HG03045 (cell line): ENCODE results near the gene PRKAG2.
"Not testable (repeated sequence)": the region's sequence is repeated elsewhere in the genome, so short reads cannot be mapped to it uniquely, and the experiment has no call there.

ENCODE experiments used
- ATAC-seq: cut with Tn5 transposase; IDR thresholded peaks from one replicate; pipeline ENCODE4 v1.9.1; 2021; ENCODE audit warnings: mild to moderate bottlenecking, moderate library complexity; ENCODE audit not compliant: unreplicated experiment

The PRKAG2 gene

DNA sequence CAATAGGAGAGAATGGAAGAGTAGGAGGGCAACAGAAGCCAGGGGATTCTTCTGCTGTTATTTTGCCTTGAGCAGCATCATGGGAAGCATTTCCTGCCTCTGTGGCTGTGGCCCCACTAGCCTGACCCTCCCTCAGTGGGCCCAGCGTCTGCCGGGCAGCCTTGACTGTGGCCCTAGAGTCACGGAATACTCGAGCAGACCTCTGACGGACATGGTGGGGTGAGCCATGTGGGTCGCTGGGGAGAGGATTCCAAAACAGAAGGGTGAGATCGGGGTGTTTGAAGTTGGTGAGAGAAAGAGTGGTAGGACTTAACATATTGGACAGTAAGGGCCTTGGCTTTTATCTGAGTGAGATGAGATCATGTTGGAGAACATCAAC, 8.3 kb upstream of the PRKAG2 start:
- ATAC-seq: no peak

DNA sequence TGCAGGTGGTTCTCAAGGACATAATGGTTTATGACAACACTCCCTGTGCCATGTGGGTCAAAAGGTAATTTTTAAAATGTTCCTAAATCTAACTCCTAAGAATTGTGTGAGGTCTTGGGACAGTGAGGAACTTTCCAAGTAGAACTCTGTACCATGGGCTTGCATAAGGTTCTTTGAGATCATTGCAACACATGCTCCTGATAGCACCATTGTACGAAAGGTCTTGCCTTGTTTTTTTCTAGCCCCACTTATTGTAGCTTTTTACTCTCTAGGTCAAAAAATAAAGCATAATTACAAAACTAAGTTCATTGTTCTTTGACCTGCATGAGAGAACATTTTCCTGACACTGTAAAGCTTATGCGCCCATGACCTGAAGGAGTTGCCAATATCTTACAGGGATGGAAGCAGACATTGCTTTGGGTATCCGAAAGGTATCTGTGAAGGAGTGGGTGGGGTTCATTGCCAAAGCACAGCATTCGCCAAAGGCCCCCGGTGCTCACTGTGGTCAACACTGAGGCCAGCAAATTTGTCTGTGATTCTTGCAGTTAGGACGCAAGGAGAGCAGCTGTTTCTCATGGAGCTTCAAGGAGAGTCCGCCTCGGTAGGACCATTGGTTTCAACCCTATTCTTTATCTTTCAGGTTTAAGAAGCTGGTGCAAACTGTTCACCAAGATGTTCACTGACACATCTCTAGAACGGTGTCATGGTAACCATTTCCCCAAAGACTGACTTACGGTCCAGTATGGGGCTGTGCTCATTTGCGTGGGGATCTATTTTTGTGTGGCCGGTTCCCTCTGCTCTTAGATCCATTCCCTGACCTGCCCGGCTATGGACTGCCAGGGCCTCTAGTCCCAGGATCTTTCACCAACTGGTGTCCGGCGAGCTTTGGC, 7.6 kb upstream of the PRKAG2 start:
- ATAC-seq: no peak

DNA sequence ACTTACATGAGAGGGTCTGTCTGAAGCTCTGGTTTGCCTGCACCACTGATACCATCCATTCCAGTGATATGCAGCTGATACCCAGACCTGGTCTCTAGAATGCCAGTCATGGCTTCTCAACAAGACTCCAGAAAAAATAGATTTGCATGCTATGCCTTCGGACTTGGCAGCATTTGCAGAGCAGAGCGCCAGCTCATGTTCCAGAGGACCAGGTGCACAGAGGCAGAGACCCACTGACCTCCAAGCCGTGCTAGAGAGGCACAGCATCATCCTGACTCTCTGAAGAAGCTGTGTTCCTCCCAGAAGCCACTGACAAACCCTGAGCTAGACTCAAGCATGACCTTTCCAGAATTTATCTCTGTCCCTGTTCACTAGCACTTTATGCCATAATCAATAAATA, 6.9 kb upstream of the PRKAG2 start:
- no peak for ATAC-seq

DNA sequence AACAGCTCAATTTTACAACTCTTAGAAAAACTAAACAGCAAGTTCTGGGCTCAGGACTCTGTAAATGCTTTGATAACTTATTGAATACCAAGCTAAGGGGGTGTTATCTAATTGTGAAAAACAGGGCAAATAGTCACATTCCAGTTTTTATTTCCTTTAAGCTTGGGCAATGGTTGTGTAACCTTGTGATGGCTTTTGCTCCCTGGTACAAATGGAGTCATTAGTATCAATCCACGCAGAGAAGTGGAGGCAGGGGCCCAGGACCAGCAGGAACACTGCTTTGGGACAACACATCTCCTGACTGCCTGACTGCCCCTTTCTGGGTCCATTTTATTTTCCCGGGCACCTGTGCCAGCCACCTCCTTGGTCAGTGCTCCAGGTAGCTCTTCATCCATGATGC, 5.8 kb upstream of the PRKAG2 start:
- no peak for ATAC-seq

DNA sequence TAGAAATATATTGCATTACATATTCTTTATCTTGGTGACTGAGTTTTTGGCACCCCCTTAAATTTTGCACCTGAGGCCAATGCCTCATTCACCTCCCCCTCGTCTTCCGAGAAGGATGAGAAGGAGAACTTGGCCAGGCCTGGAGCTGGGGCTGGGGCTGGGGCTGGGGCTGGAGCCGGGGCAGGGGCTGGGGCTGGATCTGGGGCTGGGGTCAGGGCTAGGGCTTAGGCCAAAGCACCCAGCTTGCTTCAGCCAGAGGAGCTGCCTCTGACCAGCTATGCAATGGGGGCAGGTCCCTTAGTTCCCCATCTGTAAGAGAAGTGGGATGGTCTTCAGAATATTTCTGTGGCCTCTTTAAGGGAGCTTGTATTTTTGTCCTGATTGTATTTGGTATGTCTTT, 3.8 kb upstream of the PRKAG2 start:
- ATAC-seq: no peak

DNA sequence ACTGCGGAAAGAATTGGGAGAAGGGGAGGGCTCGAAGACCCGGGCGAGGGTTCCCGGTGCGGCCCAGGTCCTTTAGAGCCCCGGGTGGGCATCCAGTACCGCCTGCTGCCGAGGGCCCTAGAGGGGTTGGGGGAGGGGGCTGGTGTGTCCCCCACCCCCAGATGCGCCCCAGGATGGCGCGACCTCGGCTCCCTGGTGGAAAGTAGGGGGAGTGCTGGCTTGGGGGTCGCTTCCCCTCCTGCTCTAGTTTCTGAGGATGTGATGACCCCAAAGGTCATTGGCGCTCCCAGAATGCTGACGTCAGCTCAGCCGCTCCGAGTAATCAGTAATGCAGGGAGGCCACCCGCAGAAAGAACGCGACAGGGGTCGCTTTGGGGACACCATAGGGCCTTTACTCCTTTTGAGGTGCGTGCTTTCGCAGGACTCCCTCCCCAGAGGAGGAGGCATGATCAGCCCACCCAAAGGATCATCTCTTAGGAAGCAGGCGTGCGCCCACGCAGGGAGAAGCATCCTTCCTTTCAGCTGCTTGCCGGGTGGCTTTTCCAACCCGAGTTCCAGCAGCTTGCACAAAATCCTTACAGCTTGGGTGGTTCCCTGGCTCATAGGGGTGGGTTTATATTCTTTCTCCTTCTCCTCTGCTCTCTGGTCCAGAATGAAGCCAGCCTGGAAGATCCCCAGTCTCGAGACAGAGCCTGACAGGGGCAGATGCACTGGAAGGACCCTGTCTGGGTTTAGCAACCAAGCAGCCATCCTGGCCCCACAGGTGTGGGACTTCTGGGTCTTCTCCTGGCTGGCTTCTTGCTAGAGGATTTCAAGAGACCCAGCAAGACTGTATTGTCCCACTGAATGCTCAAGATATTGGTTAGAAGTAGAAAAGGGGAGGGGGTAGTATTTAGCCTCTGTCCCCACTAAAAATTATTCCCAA, 1.3 kb upstream of the PRKAG2 start:
- no peak for ATAC-seq

DNA sequence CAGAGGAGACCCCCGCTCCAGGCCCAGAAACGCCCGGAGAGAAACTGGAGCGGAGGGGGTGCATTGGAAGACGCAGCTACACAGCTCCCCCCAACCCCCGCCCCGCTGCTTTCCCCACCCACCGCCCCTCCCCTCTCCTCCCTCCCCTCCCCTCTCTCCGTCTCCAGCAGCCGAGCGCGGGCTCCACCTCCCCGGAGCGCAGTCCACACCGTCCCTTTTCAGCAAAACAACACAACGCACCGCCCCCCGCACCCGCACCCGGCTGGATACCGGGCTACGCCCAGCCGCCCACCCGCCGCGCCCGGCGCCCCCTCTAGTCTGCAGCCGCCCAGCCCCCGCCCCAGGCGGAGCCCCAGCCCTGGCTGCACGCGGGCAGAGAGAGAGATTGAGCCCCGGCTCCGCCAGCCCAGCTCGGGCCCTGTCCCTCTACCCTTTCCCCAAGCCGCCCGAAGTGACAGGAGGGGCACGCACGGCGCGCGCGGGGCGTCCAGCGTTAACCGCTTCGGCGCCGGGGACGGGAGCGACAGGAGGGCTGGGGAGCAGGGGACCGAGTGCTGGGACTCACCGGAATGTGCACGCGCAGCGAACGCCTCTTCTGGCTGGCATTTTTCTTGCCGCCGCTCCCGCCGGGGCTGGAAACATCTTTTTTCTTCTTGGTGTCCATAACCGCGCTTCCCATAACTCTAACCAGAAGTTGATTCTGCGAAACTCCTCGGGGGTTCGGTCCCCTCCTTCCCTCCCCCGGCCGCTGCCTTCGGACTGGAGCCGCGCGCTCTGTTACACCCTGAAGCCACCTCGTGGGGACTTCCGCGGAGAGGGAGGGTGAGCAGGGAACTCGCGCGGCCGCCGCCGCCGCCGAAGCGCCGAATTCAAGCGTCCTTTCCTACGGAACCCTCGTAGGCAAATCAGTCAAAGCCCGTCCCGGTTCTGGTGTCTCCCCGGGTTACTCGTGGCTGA, 695 bp downstream of the PRKAG2 start:
- peak; percentile 46 for ATAC-seq

DNA sequence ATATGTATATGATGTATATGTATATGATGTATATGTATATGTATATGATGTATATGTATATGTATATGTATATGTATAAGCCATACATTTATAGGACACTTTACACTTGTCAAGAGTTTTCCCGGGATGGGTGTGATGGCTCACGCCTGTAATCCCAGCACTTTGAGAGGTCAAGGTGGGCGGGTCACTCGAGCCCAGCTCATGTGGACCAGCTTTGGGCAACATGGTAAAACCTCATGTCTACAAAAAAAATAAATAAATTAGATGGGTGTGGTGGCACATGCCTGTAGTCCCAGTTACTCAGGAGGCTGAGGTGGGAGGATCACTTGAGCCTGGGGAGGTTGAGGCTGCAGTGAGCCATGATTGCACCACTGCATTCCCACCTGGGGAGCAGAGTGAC, 2.4 kb downstream of the PRKAG2 start:
- ATAC-seq: not testable (repeated sequence)

DNA sequence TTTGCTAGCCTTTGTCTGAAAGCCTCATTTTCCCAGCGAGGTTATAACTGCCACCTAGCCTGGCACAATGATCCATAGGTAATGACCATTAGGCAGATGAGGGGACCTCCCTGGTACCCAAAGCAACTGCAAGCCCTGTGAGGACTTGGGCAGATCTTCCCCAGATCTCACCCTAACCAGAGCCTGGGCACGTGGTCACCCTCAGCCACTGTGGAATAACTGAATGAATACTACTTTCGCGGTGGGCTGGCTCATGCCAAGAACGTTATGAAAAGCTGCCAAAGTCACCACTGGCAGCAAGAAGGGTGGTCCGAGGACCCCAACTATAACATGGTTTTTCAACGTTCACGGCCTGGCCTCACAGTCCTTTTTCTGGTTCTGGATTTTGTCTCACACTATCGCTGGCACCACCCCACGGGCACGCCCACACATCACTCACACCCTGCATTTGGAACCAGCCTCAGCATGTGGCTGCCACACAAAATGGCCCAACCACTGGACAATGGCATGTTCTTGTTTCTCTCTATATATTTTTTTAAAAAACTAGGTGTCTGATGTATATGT, 3.4 kb downstream of the PRKAG2 start:
- no peak for ATAC-seq

DNA sequence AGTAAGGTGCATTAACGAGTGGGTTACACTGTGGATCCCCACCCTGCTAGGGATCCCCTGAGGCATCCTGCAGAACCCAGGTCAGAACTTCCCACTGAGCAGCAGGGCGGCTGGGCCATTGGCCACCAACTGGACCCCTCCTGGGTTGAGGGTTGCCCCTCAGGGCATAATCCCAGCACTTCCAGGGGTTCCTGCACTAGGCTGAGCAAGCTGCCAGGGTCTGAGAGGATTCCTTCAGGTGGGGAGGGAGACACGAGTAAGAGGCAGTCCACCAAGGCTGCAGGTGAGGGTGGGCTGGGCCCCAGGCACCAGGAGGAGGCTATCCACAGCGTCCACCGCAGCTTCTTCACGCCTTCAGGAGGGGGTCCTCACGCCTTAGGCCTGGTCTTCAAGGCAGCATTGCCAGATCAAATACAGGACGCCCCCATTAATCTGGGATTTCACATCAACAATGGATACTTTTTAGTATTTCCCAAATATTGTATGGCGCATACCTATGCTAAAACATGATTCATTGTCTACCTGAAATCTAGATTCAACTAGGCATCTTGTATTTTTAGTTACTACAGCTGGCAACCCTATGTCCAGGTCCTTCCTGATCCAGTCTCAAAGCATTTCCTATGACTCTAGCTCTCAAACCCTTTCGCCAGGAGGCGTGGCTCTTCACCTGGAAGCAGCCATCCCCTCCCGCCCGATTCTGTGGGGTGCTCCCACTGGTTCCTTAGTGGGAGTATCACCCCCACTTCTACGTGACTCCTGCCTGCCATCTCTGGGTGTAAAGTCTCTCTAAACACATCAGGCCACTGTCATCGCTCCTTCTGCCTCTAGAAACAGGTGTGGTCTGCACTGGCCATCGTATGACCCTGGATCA, 4.1 kb downstream of the PRKAG2 start:
- no peak for ATAC-seq

DNA sequence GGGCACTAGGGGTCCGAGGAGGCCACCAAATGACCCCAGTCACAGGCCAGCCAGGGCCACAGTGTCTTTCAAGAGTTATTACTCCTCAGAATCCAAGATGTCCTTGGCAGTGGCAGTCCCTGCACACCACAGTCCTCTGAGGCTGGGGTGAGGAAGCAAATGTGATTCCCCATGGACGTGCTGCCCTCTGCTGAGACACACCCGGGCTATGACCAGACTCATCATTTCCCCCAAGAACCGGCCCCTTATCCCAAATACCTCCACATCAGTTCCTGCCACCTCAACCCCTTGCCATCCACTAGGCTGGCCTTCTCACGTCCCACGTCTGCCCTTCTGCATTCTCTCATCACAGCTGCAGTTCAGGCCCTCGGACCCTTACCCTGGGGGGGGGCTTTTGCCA, 5.0 kb downstream of the PRKAG2 start:
- ATAC-seq: no peak

DNA sequence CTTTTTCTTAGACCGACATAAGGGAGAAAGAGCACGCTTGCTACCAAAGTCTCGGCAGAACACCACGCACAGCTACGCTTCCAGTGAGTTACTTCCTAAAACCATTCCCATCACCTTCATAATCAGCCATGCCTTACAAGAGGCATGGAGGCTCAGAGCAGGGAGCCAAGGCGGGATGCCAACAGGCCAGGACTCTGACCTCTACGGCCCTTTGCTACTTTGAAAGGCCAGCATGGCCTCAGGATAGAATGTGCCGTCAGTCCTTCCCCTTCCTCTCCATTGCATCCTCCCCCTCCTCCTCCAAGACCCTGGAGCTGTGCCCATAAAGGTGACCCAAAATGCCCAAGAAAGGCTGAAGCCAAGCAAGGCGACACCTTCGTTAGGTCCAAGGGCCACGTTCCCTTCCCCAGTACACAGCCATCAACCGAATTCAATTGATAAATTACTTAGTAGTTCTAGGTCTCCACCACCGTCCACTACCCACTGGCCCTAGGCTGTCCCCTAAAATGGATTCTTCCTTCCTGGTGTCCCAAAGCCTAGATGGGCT, 5.7 kb downstream of the PRKAG2 start:
- no peak for ATAC-seq

DNA sequence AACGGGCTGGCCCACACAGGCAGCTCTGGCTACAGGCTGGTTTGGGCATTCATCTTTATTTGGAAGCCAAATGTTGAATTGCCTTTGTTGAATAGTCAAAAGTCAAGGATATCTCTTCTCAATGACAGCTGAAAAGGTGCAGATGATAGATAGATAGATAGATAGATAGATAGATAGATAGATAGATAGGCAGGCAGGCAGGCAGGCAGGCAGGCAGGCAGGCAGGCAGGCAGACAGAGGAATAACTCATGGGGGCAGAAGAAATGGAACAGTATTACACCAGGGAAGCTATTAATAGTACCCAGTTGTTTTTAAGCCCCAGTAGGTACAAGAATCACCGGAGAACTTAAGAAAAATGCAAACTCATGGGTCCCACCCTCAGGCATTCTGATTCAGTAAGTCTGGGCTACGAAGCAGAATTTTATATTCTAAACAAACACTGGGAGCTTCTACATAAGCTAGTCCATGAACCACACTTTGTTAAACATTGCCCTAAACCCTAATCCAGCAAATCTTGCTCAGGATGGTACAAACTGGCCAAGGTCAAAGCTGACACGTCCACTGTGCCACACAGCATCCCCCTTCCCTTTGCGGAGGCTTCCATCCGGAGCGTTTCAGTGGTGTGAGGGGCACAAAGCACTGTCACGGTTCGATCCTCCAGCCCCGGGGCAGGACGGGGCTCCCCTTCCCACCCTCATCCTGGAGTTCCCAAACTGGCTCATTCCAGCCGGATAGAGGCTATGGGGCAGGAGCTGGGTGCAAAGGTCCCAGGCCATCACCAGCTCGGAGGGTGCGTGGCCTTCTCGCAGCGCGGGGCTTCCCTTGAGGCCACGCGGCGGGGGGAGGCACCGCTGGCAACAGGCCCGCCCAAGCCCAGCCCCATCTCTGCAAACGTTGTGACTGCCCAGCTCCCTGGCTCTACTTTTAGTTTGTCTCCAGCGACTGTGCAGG, 6.7 kb downstream of the PRKAG2 start:
- no peak for ATAC-seq

DNA sequence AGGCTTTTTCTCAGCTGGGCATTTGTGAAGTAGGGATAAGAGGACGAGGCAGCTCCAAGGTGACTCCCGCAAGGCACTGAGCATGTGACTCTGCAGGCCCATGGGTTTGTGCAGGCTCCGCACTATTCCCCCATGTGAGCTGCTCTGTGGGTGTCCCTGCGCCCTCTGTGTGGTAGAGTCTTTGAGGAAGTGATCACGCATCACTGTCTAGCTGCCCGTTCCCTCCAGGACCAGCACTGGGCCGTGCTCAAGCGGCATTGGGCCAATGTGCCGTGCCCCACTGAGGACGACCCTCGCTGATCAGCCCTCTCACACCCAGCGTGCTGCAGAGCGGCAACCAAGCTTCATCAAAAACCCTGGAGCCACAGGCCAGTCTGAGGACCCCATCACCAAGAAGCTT, 7.5 kb downstream of the PRKAG2 start:
- ATAC-seq: no peak

DNA sequence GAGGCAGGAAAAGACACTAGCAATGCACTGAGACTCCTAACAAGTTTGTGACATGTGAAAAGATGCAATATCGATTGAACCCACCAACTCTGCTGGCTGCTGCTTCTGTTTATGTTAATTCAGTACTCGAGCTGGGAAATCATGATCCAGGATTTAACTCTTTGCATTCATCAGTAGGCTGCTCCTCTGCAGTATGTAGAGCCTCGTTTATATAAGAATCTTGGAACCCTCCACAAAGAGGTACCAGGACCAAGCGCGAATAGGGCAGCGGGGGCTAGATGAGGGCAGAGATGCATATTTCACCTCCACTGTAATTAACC, 7.8 kb downstream of the PRKAG2 start:
- ATAC-seq: no peak

DNA sequence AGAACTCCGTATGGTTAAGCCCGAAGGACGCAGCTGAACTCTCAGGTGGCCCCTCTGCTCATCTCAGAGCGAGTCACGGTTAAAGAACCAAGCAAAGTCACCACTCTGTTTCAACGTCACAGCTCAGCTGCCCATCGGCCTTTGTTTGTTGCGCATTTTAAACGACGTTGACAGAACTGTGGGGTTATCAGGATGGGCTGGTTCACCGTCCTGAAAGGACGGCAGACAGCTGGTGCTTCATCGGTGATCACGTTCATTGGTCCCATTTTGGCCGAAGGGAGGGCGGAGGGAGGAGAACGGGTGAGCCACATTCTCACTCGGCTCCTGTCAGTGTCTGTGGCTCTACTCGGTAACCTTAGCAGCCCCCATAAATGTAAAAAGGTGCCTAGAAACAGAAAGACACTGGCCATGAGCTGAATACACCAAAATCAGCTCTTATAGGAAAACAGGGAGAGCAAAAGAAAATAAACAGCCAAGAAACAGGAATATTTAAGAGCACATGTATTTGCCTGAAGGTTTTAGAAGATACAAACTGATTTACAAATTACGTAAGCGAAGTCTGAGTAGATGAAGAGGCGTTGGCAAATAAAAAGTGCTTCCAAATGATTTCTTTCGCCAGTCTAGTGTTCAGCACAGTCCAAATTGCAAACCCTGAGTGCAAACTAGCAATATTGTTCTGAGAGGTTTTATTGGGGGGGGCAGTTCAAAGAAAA, 8.4 kb downstream of the PRKAG2 start:
- ATAC-seq: no peak

DNA sequence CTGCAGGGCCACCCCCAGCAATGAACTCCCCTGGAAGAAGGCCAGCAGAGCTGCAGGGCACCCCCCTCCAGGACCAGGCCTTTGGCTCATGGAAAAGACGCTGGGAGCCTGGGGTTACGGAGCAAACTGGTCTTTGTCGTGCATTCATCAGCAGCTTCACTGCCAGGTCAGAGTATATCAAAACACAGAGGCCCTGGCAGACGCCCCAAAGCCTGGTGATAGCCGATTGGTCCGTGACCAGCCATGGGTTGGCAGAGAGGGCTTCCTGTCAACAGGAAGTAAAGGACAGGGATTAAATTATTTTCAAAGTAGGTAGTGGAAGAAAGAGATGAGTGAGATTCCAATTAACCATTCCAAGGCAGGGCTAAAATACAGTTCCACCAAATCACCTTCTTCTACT, 9.0 kb downstream of the PRKAG2 start:
- no peak for ATAC-seq
